HepG2 (cell line): ENCODE results near the gene UBE2D3. TPM values are rescaled to one million over a fixed set of nuclear protein-coding genes. Genes with fewer than 3 reads are reported as not detected.
A peak's percentile ranks its signal among the peaks of the same experiment; 100 is the strongest.

Experiments used
- CAMTA2 ChIP-seq: sonication (generic); formaldehyde crosslinking; IDR thresholded peaks from 2 replicates; pipeline ENCODE4 v1.4.0; 2020; ENCODE audit warnings: mild to moderate bottlenecking, missing genetic modification reagents, borderline replicate concordance
- E2F5 ChIP-seq: sonication (generic); formaldehyde crosslinking; conservative IDR thresholded peaks from 2 replicates; pipeline ENCODE4 v1.4.0; 2020; ENCODE audit warnings: missing genetic modification reagents
- ETS1 ChIP-seq: sonication (generic); formaldehyde crosslinking; IDR thresholded peaks from 2 replicates; pipeline ENCODE4 v1.4.0; 2020; ENCODE audit warnings: missing genetic modification reagents
- FOXO1 ChIP-seq: sonication (generic); formaldehyde crosslinking; IDR thresholded peaks from 2 replicates; pipeline ENCODE4 v1.4.0; 2020; ENCODE audit warnings: missing genetic modification reagents
- GTF3A ChIP-seq: sonication (generic); formaldehyde crosslinking; conservative IDR thresholded peaks from 2 replicates; pipeline ENCODE4 v1.4.0; 2020; ENCODE audit warnings: mild to moderate bottlenecking, missing genetic modification reagents
- ISX ChIP-seq: sonication (generic); formaldehyde crosslinking; conservative IDR thresholded peaks from 2 replicates; pipeline ENCODE4 v1.5.0; 2020; ENCODE audit warnings: missing genetic modification reagents
- KMT2A ChIP-seq: sonication (generic); formaldehyde crosslinking; IDR thresholded peaks from 2 replicates; pipeline ENCODE4 v1.4.0; 2020; ENCODE audit warnings: missing genetic modification reagents
- NONO ChIP-seq, 2 experiments: fragments of 450-650 bp in 1 of 2; sonication (generic) in 1 of 2; formaldehyde crosslinking in 1 of 2; IDR thresholded peaks in 1 of 2; conservative IDR thresholded peaks in 1 of 2; 2 replicates each; pipeline versions ENCODE4 v1.6.1 to v1.8.0; 2017 to 2022; ENCODE audit warnings: mild to moderate bottlenecking in 1 of 2, missing genetic modification reagents in 1 of 2, moderate library complexity in 1 of 2
- TAF15 ChIP-seq: fragments of 200-400 bp; formaldehyde crosslinking; IDR thresholded peaks from one replicate; pipeline ENCODE4 v1.6.1; 2018; ENCODE audit warnings: mild to moderate bottlenecking, low read depth, low read length; ENCODE audit not compliant: poor library complexity, severe bottlenecking
- TFDP1 ChIP-seq: IDR thresholded peaks from 2 replicates; pipeline ENCODE4 v1.6.1; 2016; ENCODE audit warnings: missing compliant biosample characterization, missing genetic modification reagents, borderline replicate concordance
- ZBTB37 ChIP-seq: sonication (generic); formaldehyde crosslinking; IDR thresholded peaks from 2 replicates; pipeline ENCODE4 v1.4.0; 2020; ENCODE audit warnings: mild to moderate bottlenecking, missing genetic modification reagents
- ZNF235 ChIP-seq: sonication (generic); formaldehyde crosslinking; IDR thresholded peaks from 2 replicates; pipeline ENCODE4 v1.8.1; 2023; ENCODE audit warnings: mild to moderate bottlenecking, missing genetic modification reagents, borderline replicate concordance
- ZNF510 ChIP-seq: sonication (generic); formaldehyde crosslinking; IDR thresholded peaks from 2 replicates; pipeline ENCODE4 v1.4.0; 2020; ENCODE audit warnings: low read depth, mild to moderate bottlenecking, missing genetic modification reagents
- polyA plus RNA-seq, 8 experiments: library from polyadenylated mRNA; depleted of rRNA in 3 of 8; stranded (reverse) in 7 of 8; unstranded in 1 of 8; fragments of >200 nt; fragmentation: Illumina TruSeq in 4 of 8; extraction: Trizol in 4 of 8; gene quantifications; 2 replicates each; pipeline versions ENCODE4 v1.2.1 to v1.2.3, GENCODE V29; 2011 to 2016; ENCODE audit warnings: low read depth in 4 of 8, missing spikeins in 1 of 8, mixed read lengths in 1 of 8; ENCODE audit not compliant: insufficient read depth in 1 of 8
- total RNA-seq, 5 experiments: library from RNA; depleted of rRNA; stranded (reverse); fragments of >200 nt; fragmentation: Illumina TruSeq; extraction: Trizol; gene quantifications; 2 replicates each; pipeline ENCODE4 v1.2.3, GENCODE V29; 2016; ENCODE audit warnings: low read depth in 1 of 5

Gene UBE2D3
- total and polyA plus RNA-seq, 2 of the 13 experiments (the other 11 are each of a cell fraction or from before 2014, with no cell fraction given) = 224 to 293 TPM

GRCh38 chr4:102759831-102760644 lies 67.3 kb downstream of the UBE2D3 start (continued):
- TF ChIP-seq ZBTB37 (CRISPR knock-in tag) (no peak), ISX (CRISPR knock-in tag) (no peak), GTF3A (CRISPR knock-in tag) (no peak), ETS1 (CRISPR knock-in tag) (no peak), ZNF510 (CRISPR knock-in tag) (no peak), TFDP1 (CRISPR knock-in tag) (no peak), E2F5 (CRISPR knock-in tag) (no peak), TAF15 (no peak), CAMTA2 (no peak), NONO (IDR thresholded peaks at IDR 0.05) (no peak), NONO (CRISPR knock-in tag; conservative IDR thresholded peaks at IDR 0.05) (no peak), ZNF235 (CRISPR knock-in tag) (0 out of 2 replicates have a peak, but pooled peaks have one; percentile 20), FOXO1 (CRISPR knock-in tag) (no peak), KMT2A (CRISPR knock-in tag) (no peak)
